Smooth muscle cell of the brain vasculature (primary cell): ENCODE results near the gene PCDH10.
A peak's percentile ranks its signal among the peaks of the same experiment; 100 is the strongest.

ENCODE experiments used
- DNase-seq: peaks from one replicate; pipeline ENCODE4 v3.0.0-alpha.2; 2012; ENCODE audit warnings: low read depth, low spot score

Gene PCDH10, protein sequence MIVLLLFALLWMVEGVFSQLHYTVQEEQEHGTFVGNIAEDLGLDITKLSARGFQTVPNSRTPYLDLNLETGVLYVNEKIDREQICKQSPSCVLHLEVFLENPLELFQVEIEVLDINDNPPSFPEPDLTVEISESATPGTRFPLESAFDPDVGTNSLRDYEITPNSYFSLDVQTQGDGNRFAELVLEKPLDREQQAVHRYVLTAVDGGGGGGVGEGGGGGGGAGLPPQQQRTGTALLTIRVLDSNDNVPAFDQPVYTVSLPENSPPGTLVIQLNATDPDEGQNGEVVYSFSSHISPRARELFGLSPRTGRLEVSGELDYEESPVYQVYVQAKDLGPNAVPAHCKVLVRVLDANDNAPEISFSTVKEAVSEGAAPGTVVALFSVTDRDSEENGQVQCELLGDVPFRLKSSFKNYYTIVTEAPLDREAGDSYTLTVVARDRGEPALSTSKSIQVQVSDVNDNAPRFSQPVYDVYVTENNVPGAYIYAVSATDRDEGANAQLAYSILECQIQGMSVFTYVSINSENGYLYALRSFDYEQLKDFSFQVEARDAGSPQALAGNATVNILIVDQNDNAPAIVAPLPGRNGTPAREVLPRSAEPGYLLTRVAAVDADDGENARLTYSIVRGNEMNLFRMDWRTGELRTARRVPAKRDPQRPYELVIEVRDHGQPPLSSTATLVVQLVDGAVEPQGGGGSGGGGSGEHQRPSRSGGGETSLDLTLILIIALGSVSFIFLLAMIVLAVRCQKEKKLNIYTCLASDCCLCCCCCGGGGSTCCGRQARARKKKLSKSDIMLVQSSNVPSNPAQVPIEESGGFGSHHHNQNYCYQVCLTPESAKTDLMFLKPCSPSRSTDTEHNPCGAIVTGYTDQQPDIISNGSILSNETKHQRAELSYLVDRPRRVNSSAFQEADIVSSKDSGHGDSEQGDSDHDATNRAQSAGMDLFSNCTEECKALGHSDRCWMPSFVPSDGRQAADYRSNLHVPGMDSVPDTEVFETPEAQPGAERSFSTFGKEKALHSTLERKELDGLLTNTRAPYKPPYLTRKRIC

DNA sequence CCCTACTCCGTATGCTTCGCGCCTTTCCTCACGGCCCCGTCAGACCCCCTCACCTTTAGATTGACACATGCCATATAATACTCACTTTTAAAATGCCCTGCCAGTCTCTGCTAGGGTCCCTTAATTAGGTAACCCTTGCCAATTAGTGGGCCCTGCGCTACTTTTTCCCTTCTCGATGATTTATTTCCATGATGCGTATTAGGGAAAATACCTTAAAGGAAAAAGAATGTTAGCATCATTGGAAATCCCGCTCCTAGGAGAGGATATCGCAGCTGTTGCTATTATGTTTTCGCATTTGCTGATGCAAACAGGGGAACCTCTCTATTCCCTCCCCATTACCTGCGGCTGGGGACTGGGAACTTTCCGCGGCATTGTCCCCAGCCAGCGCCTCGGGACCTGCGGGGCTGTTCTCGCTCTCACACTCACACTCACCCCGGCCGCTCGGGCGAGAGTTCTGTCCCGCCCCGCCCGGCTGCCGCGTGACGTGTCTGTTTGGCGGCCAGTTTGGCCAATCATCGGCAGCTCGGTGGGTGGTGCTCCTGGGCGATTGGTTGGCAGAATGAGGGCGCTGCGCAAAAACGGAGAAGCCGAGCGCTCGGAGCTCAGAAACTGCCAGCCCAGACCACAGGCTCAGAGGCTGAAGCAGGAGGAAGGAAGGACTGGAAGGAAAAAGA is at the start of gene PCDH10:
Gene PCDH10, plus strand, starts transcription at position 605 of the 674 bp plus-strand sequence. CDS start 847 bp downstream, outside the sequence.
- peak; percentile 71 for DNase-seq

DNA sequence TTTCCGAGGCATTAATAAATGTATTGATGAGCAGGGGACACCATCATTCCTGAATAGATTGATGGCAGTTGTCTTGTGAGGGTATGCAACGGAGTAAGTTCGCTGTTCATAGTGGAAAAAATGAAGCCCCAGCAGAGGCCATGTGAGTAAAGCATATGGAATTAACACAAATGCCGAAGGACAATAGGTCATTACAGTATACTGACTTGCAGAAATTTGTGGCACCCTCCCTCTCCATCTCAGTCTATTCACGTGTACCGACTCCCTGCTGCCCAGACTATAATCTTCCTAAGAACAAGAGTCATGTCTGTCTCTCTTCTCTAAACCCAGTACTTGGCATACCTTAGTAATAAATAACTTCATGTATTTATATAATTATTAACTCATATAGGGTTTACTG is 47.1 kb upstream of the PCDH10 start:
- DNase-seq, result no peak

DNA sequence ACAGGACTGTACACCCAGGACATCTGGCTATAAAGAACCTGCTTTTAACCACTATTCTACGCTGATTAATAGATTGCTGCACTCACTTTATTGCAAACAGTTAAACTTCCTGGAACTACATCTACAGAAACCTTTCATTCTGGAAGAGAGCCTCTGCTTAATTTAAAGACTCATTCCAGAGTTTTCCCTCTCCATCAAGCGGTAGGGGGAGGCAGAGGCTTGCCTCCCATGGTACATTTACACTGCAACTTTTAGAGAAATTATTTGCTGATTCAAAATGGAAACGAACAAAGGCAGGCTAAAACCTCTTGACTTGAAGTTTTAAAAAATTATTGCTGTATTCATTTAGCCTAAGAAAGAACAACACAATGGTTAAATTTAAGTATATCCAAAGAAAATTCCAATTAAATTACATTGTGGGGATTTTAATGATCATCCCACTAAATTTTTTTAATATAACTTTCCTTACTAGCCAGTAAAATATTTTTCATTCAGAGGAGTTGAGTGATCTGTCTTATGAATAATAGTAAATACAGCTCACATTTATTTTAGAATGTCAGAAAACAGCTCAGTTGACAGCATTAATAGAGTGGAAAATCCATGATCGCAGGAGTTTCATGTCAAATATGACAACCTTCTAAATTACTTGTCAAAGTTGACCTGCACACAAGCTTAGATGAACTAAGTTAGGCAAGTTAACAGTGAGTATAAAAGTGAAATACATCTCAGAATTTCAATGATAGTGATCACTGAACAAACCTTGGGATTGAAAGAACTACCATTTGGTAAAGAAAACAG is 46.3 kb upstream of the PCDH10 start:
- DNase-seq, result no peak

DNA sequence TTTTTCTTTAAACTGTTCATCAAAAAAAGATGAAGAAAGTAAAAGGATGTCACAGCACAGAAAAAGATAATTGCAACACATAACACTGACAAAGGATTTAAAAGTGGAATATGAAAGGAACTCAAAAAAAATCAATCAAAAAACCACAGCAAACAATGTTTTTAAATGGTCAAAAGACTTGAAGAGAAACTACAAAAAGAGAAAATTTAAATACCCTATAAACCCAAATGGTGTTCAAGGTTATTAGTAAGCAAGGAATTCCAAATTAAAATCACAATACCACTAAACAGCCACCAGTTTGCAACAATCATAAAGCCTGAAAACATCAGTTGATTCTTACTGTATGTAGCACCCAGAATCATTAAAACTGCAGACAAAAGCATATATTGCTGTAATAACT is 36.5 kb upstream of the PCDH10 start:
- DNase-seq, result no peak

DNA sequence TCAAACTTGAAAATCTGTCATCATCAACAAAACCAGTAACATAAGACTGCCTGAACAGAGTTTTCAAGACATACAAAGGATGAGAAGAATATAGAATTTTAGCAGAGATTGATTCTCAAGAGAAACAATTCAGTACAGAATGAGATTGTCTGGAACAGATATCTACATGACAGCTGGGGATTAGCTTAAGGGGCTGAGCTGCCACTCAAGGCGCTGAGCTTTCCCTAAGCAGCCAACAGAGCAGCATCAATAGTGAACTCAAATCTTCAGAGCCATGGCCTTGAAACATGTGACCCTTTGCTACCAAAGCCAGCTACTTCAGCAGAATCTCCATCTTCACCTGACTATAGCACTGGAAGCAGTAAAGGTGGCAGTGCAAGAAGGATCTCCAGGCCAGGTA is 24.3 kb upstream of the PCDH10 start:
- DNase-seq, result no peak

DNA sequence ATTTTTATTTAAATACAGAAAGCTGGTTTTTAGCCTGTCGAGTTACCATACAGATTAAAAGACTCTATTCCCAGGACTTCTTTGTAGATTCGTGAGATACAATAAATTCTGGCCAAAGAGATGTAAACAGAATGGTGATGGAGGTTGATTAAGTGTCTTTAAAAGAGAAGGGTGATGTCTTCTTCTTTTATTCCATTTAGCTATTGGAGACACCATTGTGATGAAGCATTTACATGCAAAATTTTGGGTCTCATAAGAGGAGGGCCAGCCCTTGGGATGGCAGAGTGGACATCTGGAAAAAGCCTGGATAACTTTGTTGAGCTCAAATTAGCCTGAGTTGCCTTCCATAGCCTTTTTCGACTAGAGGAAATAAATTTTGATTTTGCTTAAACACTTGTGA is 21.6 kb upstream of the PCDH10 start:
- no peak for DNase-seq

DNA sequence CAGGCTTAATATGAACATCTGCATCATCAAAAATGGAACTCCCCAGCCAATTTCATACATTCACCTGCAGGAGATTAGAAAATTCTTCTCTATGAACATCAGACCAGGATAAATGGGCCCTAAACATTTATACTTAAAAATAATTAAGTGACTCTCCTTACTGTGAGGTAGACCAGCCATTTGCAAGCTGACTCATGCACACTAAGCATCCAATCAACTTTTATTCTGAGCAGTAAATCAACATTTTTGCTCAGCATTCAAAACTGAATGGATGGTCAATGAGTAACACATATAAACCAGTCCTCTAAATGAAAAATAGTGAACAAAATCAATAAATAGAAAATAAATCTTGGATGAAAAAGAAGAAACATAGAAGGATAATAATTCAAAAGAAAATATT is 19.9 kb upstream of the PCDH10 start:
- DNase-seq, result no peak

DNA sequence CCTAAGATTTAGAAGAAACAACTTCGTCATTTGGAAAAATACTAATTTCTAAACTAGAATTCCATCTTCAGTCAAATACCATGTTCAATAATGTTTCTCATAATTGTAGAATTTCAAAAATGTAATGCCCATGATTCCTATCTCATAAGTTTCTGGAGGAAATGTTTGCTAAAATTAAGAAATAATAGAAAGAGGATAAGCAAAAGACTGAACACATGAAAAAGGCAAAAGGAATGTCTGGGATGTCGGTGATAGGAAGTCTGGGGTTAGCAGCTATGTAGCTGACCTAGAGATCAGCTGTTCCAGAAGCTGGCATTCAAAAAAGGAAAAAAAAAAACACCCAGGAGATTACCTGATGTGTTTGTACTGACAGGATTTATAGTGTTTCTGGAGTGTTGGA is 18.9 kb upstream of the PCDH10 start:
- DNase-seq, result no peak

DNA sequence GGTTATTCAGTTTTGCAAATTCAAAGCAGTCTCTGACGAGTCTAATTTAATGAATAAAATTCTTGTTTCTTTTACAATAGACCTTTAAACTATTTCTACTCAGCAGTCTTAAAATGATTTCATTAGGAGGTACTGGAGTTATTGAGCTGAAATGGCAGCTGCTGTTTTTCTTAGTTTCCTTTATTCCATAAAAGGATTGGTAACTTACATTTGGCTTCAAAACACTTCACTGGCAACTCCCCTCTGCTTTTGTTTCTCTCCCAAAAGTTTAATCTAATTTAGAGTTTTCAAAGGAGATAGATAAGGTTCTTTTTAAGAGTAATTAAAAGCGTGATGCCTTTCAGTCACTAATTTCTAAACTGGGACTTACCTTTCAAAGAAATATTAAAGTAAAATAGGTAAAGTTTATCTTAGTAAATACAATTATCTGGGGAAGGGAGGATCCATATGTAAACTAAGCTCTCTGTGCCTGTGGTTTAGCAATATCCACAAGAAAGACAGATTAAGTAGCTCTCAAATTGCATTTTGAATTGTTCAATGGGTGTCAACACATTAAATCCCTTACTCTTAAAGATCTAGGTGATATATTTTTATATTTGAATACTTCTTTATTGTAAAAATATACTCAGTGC is 17.1 kb upstream of the PCDH10 start:
- no peak for DNase-seq

DNA sequence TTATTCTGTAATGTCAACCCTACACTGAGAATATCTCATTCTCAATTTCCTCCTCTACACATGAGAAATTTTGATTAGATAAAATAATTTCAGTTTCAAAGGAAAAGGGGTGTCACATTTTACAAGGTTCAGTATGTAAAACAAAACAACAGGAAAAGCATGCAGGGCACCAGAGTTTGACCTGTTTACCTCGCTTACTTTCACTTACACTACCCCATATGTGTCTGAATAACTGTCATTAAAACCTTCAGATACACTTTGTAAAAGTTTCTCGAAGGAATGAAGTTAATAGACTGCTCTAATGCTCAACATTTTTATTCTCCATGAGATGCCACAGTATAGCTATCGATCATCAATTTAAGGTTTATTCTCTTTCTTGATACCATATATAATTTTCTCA is 12.3 kb upstream of the PCDH10 start:
- DNase-seq, result no peak

DNA sequence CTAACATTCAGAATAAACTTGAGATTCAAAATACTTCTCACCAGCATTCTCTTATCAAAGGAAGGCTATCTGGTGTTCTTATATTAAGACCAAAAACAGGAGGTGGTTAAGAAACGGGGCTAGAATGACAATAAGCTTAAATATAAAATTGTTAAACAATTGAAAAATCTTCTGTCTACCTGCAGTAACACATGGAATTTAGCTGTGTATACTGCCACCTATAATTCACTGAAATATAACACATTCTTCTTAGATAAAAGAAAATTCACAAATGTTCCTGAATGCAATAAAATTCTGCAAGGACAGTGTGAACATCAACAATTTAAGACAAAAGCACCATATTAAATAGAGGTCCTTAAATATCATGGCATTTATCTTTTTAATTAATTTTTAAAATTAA is 11.5 kb upstream of the PCDH10 start:
- DNase-seq, result no peak

DNA sequence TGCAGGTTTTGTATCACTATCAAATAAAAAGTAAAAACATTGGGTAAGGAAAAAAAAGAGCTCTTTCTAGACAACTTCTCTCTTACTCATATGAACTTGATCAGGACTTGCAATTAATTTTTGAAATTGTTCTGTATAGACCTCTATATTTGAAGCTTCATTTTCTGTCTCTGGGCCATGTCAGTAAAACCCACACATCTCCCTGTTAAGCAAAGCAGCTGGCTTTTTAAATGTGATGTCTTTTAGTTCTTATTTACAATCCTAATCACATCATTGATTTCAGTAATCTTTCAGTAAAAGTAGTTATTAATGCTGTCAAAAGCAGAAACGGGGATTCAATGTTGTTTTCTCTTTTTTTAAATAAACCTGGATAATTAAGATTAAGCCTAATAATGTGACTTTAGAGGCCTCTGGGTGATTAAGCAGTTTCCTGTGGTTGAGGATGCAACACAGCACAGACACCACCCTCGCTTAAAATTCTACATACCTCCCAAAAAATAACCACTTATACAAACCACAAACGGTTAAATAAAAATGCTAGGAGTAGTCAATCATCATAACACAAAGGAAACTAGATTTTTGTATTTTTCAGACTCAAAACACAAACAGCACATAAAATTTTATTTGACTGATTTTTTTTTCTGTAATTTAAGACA is 5.2 kb upstream of the PCDH10 start:
- no peak for DNase-seq

DNA sequence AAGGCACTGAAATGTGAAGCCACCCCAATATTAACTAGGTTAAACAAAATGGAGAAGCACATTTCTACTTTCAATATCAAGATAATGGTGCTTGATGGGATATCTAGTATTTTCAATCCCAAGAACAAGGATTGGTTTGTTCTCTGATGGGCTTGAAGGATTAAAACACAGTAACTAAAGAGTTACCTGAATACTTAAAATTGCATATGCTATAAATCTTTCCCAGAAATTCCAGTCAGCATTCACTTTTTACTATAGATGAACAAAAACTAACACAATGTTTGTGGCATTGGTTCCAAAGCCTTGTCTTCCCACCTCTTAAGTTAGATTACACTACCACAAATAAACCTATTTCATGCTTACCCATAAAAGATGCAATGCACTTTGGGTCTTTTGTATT is 3.9 kb upstream of the PCDH10 start:
- no peak for DNase-seq

DNA sequence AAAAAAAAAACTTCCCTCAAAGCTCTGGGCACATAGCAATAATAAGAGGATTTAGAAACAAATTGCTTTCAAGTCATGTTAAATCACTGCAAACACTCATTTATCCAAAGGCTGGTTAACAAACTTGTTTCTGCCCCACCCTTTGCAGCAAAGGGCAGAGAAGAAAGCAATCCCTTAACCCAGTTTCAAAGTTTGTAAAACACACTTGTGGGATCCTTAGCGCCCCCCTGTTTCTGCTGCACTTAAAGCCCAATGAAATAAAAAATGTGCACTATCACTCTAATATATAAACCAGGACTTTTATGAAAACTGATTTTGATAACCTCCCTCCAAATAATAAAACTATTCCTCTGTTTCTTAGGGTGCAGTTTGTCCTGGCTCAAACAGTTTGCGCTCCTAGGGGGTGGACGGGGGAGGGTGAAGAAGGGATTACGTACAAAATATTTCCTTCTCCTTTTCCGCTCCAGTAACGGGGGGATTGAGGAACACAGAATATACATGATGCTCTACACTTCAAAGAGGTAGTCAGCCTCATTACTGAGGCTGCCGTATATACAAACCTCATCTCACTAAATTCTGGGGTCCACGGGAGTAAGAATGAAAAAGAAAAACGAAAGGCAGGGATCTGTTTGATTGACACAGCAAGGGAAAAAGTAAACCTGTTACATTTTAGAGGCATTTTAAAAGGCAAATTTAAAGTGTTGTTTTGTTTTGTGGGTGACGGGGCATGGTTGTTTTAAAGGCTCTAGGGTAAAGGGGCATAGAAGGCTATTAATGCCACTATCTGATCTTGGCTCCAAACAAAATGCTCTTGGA is 3.1 kb upstream of the PCDH10 start:
- DNase-seq, result no peak

DNA sequence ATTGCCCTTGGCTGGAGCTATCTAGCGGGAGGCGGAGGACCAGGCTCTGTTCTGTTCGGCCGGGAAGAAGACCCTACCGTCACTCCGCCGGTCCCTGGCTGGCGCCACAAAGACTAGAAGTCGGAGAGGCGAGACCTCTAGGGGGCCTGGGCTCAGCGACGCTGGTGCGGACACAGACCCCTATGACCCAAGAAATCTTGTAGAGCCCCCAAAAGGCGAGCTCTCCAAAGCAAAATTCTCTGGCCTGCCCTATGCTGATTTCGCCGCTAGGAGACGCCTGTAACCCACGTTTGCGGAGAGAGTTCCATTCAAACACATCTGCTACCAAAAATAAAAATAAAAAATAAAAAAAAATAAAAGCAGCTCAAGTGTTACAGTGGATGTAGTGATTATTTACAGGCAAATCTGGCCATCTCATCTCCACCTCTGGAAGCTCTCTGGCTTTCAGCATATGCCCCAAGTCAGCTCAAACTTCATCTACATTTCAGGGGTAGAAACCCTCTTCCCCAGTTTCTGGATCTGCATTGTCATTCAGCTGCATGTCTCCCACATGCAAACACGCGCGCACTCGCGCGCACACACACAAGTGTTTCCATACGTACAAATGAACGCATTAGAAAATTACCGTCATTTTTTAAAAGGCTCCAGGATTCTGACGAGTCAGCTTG is 2.4 kb upstream of the PCDH10 start:
- no peak for DNase-seq

DNA sequence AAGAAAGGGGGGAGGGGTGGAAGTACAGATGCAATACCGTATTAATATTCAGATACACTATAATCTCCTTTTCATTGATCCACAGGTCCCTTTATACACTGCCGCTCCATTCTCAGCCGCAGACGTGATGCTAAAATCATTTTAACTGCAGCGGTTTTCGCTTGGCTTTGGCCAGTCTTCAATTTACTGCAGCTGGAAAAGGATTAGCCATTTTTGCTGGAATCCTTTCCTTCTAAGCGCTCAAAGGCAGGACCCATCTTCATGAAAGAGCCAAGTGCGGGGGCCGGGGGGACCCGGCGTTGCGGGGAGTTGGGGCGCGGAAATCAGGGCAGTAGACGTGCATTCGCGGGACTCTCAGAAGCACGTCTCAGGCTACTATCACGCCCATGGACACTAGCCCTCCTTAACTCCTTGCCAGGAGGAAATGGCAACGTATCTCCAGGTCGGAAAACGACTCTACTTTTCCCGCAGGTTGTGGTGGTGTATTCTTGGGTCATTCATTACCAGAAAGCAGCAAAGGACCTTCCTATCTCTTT is 1.7 kb upstream of the PCDH10 start:
- DNase-seq, result no peak

DNA sequence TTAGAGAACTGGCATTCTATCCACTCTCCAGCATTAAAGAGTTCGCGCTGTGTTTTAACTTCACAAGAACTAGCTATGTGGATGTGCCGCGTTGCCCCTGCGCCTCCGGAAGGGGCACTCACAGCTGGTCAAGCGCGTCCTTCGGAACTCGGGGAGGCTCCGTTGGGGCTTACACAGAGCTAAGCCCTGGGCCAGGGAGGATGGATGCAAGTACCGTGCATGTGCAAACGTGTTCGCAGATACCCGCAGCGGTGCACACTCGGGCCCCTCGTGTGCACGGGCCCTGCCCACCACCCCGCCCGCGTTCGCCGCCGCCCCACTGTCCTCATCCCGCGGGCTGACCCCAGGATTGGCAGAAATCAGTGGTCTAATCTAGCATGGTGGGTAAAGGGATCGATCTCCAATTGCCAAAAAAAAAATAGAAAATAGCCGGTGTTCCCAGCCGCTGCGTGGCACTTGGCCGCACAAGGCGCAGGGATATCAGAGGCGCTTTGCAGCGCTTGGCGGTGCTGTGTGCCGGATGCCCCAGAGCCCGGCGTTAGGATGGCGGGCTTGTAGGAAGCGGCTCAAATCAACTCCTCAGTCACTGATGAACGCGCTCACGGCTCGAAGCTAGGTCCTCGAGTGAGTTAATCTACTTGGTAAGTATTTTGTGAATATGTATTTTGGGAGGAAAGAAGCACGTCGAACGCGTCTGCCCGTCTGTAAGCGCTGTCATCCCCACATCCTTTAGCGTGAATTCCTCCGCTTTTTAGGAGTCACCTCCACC is 989 bp upstream of the PCDH10 start:
- DNase-seq, result no peak

DNA sequence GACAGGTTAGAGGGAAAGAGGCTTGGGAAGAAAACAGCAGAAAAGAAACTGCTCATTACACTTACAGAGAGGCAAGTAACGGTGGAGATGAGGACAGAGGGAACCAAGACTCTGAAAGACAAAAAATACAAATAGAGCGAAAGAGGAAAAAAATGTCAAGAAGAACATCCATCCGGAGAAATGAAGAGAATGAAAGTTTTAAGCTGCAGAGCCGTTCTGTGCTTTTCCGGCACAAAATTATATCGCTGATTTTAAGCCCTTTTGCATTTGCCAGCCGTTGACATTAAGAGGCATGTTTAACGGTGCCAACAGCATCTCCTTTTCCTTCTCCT is 236 bp downstream of the PCDH10 start:
- no peak for DNase-seq
